Gastrocnemius medialis (tissue), 4 donors: Measurements from ENCODE around the gene ZNF236.

Experiments used
- POLR2A ChIP-seq, 2 donors: fragments of 450-650 bp; IDR thresholded peaks; one replicate each; pipeline ENCODE4 v1.6.1; 2017; ENCODE audit warnings: antibody characterized with exemption in 2 of 2, mild to moderate bottlenecking in 2 of 2, moderate library complexity in 2 of 2
- TF ChIP-seq, protein P1 (sequence below), 5 experiments: fragments of 450-650 bp in 3 of 5; fragments of 200-600 bp in 2 of 5; sonication (generic) in 2 of 5; IDR thresholded peaks in 4 of 5; conservative IDR thresholded peaks in 1 of 5; 1 replicate in 4 of 5; 2 replicates in 1 of 5; pipeline ENCODE4 v1.5.1; 2016 to 2019; ENCODE audit warnings: antibody characterized with exemption in 5 of 5, mild to moderate bottlenecking in 3 of 5, moderate library complexity in 3 of 5

DNA sequence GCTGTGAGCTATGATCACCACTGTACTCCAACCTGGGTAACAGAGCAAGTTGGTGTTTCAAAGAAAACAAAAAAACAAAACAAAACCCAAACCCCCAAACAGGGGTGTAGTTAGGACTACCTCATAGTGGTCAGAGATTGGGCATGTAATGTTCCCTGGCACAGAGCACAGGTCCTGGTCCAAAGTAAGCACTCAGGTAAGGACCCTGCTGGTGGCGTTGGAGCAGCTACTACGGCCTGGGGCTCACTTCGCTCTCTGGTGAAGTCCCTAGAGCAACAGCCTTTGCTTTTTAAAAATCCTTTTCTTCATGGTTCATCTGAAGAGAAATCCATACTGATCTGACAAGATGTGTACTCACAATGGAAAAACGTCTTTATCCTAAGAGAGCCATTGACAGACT, 130.4 kb downstream of the ZNF236 start:
- TF ChIP-seq, protein P1, sequence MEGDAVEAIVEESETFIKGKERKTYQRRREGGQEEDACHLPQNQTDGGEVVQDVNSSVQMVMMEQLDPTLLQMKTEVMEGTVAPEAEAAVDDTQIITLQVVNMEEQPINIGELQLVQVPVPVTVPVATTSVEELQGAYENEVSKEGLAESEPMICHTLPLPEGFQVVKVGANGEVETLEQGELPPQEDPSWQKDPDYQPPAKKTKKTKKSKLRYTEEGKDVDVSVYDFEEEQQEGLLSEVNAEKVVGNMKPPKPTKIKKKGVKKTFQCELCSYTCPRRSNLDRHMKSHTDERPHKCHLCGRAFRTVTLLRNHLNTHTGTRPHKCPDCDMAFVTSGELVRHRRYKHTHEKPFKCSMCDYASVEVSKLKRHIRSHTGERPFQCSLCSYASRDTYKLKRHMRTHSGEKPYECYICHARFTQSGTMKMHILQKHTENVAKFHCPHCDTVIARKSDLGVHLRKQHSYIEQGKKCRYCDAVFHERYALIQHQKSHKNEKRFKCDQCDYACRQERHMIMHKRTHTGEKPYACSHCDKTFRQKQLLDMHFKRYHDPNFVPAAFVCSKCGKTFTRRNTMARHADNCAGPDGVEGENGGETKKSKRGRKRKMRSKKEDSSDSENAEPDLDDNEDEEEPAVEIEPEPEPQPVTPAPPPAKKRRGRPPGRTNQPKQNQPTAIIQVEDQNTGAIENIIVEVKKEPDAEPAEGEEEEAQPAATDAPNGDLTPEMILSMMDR (IDR thresholded peaks at IDR 0.05 in 4 of 5, conservative IDR thresholded peaks at IDR 0.05 in 1 of 5): no peak
- no peak for TF ChIP-seq POLR2A (IDR thresholded peaks at IDR 0.05)
